K562 (cell line): Measurements from ENCODE around the gene TAS1R3. TPM values are rescaled to one million over a fixed set of nuclear protein-coding genes. Genes with fewer than 3 reads are reported as not detected.

Source experiments
- ATAC-seq: fragments of 200-7000 bp; cut with Tn5 transposase; 3 replicates; pipeline ENCODE4 v1.9.1; 2020; ENCODE audit warnings: moderate library complexity
- BruUV-seq: library from RNA; stranded (reverse); fragments of 400-500 nt; replicated peaks from 2 replicates; lab custom pipeline; 2021; lab: Mats Ljungman, UMichigan
- CTCF ChIA-PET: fragments of 300-600 bp; formaldehyde crosslinking; extraction: SDS; loops from one replicate; lab custom pipeline; 2021; ENCODE audit warnings: low intra/inter-chr PET ratio; lab: Yijun Ruan, JAX
- POLR2A ChIA-PET: fragments of 300-600, 350-650 bp; sonication (Branson Sonifier 250); formaldehyde crosslinking; extraction: SDS; loops from one replicate; lab custom pipeline; 2021; ENCODE audit warnings: antibody characterized with exemption, inconsistent platforms; lab: Yijun Ruan, JAX
- DNase-seq, 4 experiments: peaks; one replicate each; pipeline versions ENCODE4 v3.0.0 to v3.0.0-alpha.2; 2011 to 2018; ENCODE audit warnings: low spot score in 3 of 4, mixed read lengths in 3 of 4; ENCODE audit errors: extremely low read depth in 1 of 4
- FAIRE-seq: peaks from 2 replicates; lab custom pipeline; 2011; peaks lifted over from hg19 to GRCh38; lab: Jason Lieb, UNC
- H2AFZ ChIP-seq: 2 replicates; pipeline ENCODE4 v1.6.0; 2011; ENCODE audit warnings: low read depth, low read length, control low read depth, inconsistent platforms
- H3K27ac ChIP-seq: fragments of 200-600 bp; 3 replicates; pipeline ENCODE4 v1.8.0; 2011; ENCODE audit warnings: low read depth, mild to moderate bottlenecking, control low read depth, inconsistent platforms, low read length, moderate library complexity, mixed read lengths; ENCODE audit errors: extremely low read depth
- H3K27me3 ChIP-seq, 2 experiments: fragments of 300-600 bp in 1 of 2; 2 replicates in 1 of 2; 3 replicates in 1 of 2; pipeline versions ENCODE4 v1.6.0 to v1.8.0; 2011; ENCODE audit warnings: inconsistent platforms in 2 of 2, low read length in 2 of 2, mild to moderate bottlenecking in 1 of 2, mixed read lengths in 1 of 2, moderate library complexity in 1 of 2; ENCODE audit not compliant: control insufficient read depth in 2 of 2, insufficient read depth in 2 of 2
- H3K36me3 ChIP-seq: fragments of 300-600 bp; 3 replicates; pipeline ENCODE4 v1.8.0; 2011; ENCODE audit warnings: mild to moderate bottlenecking, low read length, inconsistent platforms; ENCODE audit not compliant: control insufficient read depth, insufficient read depth
- H3K4me1 ChIP-seq, 2 experiments: fragments of 200-600 bp in 1 of 2; replicated peaks in 1 of 2; 2 replicates in 1 of 2; 3 replicates in 1 of 2; pipeline versions ENCODE4 v1.5.1 to v1.8.0; 2011; ENCODE audit warnings: inconsistent platforms in 2 of 2, low read length in 2 of 2, mild to moderate bottlenecking in 1 of 2, mixed read lengths in 1 of 2, moderate library complexity in 1 of 2; ENCODE audit not compliant: control insufficient read depth in 2 of 2, insufficient read depth in 2 of 2
- H3K4me2 ChIP-seq: 2 replicates; pipeline ENCODE4 v1.6.1; 2011; ENCODE audit warnings: low read length, control low read depth, inconsistent platforms, mixed read lengths; ENCODE audit not compliant: insufficient read depth
- H3K4me3 ChIP-seq: fragments of 200-600 bp; sonication (generic), shearing (Covaris generic); 2 replicates; pipeline ENCODE4 v1.5.1; 2016; ENCODE audit warnings: control low read depth, inconsistent platforms
- H3K79me2 ChIP-seq: fragments of 200-600 bp; 3 replicates; pipeline ENCODE4 v1.8.0; 2011; ENCODE audit warnings: low read length, inconsistent platforms; ENCODE audit not compliant: control insufficient read depth, insufficient read depth
- H3K9ac ChIP-seq, 2 experiments: 2 replicates each; pipeline versions ENCODE4 v1.6.0 to v1.6.1; 2011; ENCODE audit warnings: low read depth in 2 of 2, low read length in 2 of 2, control low read depth in 1 of 2, inconsistent platforms in 1 of 2, mild to moderate bottlenecking in 1 of 2, mixed read lengths in 1 of 2; ENCODE audit not compliant: insufficient read depth in 1 of 2
- H3K9me1 ChIP-seq: one replicate; pipeline ENCODE4 v1.6.0; 2011; ENCODE audit warnings: inconsistent platforms, mild to moderate bottlenecking, low read length, moderate library complexity; ENCODE audit not compliant: control insufficient read depth, insufficient read depth
- H3K9me3 ChIP-seq: replicated peaks from 2 replicates; pipeline ENCODE4 v1.5.1; 2011; ENCODE audit warnings: low read depth, low read length, inconsistent platforms; ENCODE audit not compliant: control insufficient read depth, insufficient read depth
- H4K20me1 ChIP-seq: replicated peaks from 2 replicates; pipeline ENCODE4 v1.6.1; 2011; ENCODE audit warnings: low read length, inconsistent platforms, mixed read lengths; ENCODE audit not compliant: control insufficient read depth, insufficient read depth
- FOXA3 ChIP-seq, 2 experiments: fragments of 450-650 bp in 1 of 2; sonication (generic) in 1 of 2; formaldehyde crosslinking; IDR thresholded peaks in 1 of 2; conservative IDR thresholded peaks in 1 of 2; 2 replicates each; pipeline versions ENCODE4 v1.4.0 to v1.8.0; 2020 to 2022; ENCODE audit warnings: mild to moderate bottlenecking in 2 of 2, missing genetic modification reagents in 1 of 2
- POLR2G ChIP-seq: fragments of 200-400 bp; formaldehyde crosslinking; IDR thresholded peaks from 2 replicates; pipeline ENCODE4 v1.6.1; 2017; ENCODE audit warnings: low read depth, mild to moderate bottlenecking, antibody characterized with exemption, low read length, moderate library complexity
- RBFOX2 ChIP-seq: fragments of 200-400 bp; formaldehyde crosslinking; IDR thresholded peaks from 2 replicates; pipeline ENCODE4 v1.6.1; 2017; ENCODE audit warnings: low read depth, mild to moderate bottlenecking, low read length, moderate library complexity
- TCF7 ChIP-seq: sonication (generic); IDR thresholded peaks from 2 replicates; pipeline ENCODE4 v1.6.1; 2016; ENCODE audit warnings: antibody characterized with exemption, borderline replicate concordance
- WGBS: fragments of 100-300 bp; shearing (Covaris generic); methylation state at CpG from one replicate; pipeline ENCODE4 v1.1.6; 2016; ENCODE audit warnings: low coverage, mixed read lengths; ENCODE audit not compliant: insufficient coverage; ENCODE audit errors: missing lambda C conversion rate; 5-methylcytosine and 5-hydroxymethylcytosine counted together
- in situ Hi-C: fragments of 300-500 bp; cut with MboI; formaldehyde crosslinking; loops from 4 replicates; pipeline ENCODE4 v1.15.0; 2018; ENCODE audit warnings: inconsistent platforms, mixed read lengths
- intact Hi-C: fragments of 100-400 bp; cut with micrococcal nuclease; formaldehyde crosslinking; loops from 2 replicates; pipeline ENCODE4 v1.14.2; 2022
- polyA plus RNA-seq, 8 experiments: library from polyadenylated mRNA; depleted of rRNA in 4 of 8; stranded (reverse) in 5 of 8; unstranded in 3 of 8; fragments of >200 nt; fragmentation: Nextera tagmentation in 2 of 8; fragmentation: Illumina TruSeq in 1 of 8; extraction: Ambion mirVana in 2 of 8; extraction: Trizol in 1 of 8; gene quantifications; 2 replicates each; pipeline versions ENCODE4 v1.2.1 to v1.2.3, GENCODE V29; 2011 to 2014; ENCODE audit warnings: inconsistent platforms in 1 of 8, missing spikeins in 1 of 8
- total RNA-seq, 7 experiments: library from RNA; depleted of rRNA in 6 of 7; stranded (reverse); fragments of >200 nt in 6 of 7; fragmentation: Illumina TruSeq in 2 of 7; extraction: Trizol in 2 of 7; gene quantifications; 2 replicates each; pipeline versions ENCODE4 v1.2.1 to v1.2.3, GENCODE V29; 2011 to 2021; ENCODE audit warnings: low replicate concordance in 1 of 7
- TF ChIP-seq, protein P1 (sequence below): sonication (generic); formaldehyde crosslinking; IDR thresholded peaks from 2 replicates; pipeline ENCODE4 v1.8.1; 2023; ENCODE audit warnings: mild to moderate bottlenecking, missing genetic modification reagents

The TAS1R3 gene
- total and polyA plus RNA-seq, 9 of the 15 experiments (the other 6 are each of a cell fraction or from before 2014, with no cell fraction given): 0.07 to 0.13 TPM; not detected in 7

DNA sequence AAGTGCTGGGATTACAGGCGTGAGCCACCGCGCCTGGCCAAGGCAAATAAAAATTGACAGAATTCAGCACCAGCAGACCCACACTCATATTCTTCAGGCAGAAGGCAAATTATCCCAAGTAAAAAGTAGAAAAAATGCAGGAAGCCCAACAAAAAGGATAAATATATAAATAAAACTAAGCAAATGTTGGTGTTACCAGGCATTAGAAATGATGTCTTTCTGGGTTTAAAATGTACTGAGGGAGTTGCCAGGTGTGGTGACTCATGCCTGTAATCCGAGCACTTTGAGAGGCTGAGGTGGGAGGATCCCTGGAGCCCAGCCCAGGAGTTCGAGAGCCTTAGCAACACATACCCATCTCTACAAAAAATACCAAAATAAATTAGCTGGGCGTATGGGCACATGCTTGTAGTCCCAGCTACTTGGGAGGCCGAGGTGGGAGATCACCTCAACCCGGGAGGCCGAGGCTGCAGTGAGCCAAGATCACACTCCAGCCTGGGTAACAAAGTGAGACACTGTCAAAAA is 12.9 kb upstream of the TAS1R3 start (continued):
- no peak for TF ChIP-seq TCF7

DNA sequence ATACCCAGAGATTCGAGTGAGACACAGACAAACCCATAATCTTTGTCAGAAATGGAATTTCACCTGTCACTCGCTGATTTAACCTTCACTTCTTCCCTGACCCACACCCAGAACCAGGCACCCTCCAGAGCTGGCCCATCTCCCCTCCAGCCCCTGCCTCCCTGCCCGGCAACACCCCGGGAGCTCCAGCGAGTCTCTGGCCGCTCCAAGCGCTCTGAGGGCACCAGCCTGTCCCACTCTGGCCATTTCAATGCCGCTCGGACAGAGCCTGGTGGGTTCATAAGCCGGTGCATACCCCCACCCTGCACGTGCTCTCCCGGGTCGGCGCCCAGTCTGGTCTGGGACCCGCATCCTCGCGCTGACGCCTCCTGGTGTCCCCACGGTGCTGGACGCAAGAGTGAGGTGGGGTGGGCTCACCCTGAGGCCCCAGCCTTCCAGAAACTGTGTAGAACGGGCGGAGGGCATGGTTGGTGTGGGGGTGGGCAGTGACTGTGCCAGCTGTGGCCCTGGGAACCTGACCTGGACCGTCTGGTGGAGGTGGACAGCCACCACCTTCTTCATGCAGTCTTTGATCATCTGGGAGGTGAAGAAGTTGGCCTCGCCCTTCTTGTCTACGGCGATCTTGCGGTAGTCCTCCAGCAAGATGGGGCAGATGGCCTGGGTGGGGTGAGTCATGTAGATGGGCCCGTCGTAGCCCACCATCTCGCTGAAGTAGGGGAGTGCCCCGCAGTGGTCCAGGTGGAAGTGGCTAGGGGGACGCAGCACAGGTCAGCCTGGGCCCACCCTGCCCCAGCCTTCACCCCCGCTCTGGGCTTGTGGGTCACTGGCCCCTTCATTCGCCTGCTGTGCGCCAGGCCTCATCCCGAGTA is 12.1 kb upstream of the TAS1R3 start:
- Histone ChIP-seq H3K79me2 (peaks cover 66% of the 10 kb centered on the region), H3K27me3 (no peaks in the 10 kb centered on the region), H3K9me3 (no peaks in the 10 kb centered on the region), H3K4me3 (no peak overlapping the region), H4K20me1 (peaks cover 28% of the 10 kb centered on the region; the same call in 1 of the 2 replicates), H3K4me1 (peaks cover 37 to 82% of the 10 kb centered on the region in 2 experiments), H3K27ac (no peak overlapping the region; the same call in 2 of the 3 replicates), H3K9me1 (peaks cover 13% of the 10 kb centered on the region), H3K36me3 (peaks cover 80% of the 10 kb centered on the region), H3K4me2 (no peak overlapping the region), H2AFZ (no peak overlapping the region), H3K9ac (peak overlapping the region in 1 of 2 experiments; percentile 83; a peak in 2 of 4 replicates)
- BruUV-seq: no TSS peak
- WGBS: 86% methylated on average over 36 of the region's 36 CpGs
- DNase-seq (no peak), FAIRE-seq (no peak), ATAC-seq (no peak)
- ChIA-PET POLR2A (interaction anchor here (0.8 to 4.3 kb wide), 3 partner anchors 8 to 111 kb away, joined by 3 to 30 read pairs (median 3); no protein-coding TSS in a partner anchor), CTCF (no interaction called here)
- in situ Hi-C loops (no loop called here), intact Hi-C loops (no loop called here)
- TF ChIP-seq RBFOX2 (peak; percentile 57; the same call in 1 of the 2 replicates), POLR2G (peak; percentile 57), FOXA3 (CRISPR knock-in tag; conservative IDR thresholded peaks at IDR 0.05 in 1 of 2, IDR thresholded peaks at IDR 0.05 in 1 of 2) (no peak)
- TF ChIP-seq, protein P1, sequence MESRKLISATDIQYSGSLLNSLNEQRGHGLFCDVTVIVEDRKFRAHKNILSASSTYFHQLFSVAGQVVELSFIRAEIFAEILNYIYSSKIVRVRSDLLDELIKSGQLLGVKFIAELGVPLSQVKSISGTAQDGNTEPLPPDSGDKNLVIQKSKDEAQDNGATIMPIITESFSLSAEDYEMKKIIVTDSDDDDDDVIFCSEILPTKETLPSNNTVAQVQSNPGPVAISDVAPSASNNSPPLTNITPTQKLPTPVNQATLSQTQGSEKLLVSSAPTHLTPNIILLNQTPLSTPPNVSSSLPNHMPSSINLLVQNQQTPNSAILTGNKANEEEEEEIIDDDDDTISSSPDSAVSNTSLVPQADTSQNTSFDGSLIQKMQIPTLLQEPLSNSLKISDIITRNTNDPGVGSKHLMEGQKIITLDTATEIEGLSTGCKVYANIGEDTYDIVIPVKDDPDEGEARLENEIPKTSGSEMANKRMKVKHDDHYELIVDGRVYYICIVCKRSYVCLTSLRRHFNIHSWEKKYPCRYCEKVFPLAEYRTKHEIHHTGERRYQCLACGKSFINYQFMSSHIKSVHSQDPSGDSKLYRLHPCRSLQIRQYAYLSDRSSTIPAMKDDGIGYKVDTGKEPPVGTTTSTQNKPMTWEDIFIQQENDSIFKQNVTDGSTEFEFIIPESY (CRISPR knock-in tag): peak; percentile 94
